Measurements from ENCODE around the gene PGBD4.
A peak's percentile ranks its signal among the peaks of the same experiment; 100 is the strongest.
"Not testable (repeated sequence)": the region's sequence is repeated elsewhere in the genome, so short reads cannot be mapped to it uniquely, and the experiment has no call there.

The PGBD4 gene

DNA sequence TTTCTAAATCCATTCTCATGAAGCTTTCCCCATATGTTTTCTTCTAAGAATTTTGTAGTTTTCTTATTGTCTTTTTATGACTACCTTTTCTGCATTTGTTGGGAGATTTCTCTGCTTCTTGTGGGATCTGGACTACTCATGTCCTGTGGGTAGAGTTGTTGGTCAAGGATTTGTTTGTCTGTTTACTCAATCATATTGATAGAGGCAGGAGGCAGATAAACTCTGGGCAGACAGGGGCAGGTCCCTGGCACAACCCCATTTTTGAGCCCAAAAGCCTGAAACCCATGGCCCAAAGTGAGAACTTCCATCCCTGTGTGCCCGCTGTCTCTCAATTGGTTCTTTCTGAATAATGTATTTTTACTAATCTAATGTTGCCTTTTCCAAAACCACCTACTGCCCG is 12.3 kb downstream of the PGBD4 start:
- DNase-seq (ENCODE audit: low read depth in 3 of 3) = no peak

- no peak for DNase-seq (ENCODE audit: low read depth in 3 of 3)
Measured at GRCh38 chr15:34114739-34115138, 12.9 kb downstream of the PGBD4 start.

DNA sequence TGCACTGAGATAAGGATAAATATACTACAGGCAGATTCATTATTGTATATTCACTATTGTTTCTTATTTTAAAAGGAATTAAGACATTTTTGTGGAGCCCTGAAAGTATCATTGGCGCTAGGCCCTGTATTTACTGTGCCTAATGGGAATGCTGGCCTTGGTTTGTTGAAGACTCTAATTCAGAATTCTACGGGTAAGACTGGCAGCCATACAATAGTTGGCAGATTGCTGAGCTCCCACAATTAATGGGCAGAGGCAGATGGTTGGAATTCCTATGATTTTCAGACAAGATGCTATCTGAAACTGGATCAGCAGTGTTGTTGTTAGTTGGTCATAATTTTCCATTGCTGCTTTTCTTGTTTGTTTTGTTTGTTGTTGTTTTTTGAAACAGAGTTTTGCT is 14.7 kb downstream of the PGBD4 start:
- no peak for DNase-seq (ENCODE audit: low read depth in 3 of 3)

GRCh38 chr15:34119291-34119690 is 17.4 kb downstream of the PGBD4 start:
- no peak for DNase-seq (ENCODE audit: low read depth in 3 of 3)

DNA sequence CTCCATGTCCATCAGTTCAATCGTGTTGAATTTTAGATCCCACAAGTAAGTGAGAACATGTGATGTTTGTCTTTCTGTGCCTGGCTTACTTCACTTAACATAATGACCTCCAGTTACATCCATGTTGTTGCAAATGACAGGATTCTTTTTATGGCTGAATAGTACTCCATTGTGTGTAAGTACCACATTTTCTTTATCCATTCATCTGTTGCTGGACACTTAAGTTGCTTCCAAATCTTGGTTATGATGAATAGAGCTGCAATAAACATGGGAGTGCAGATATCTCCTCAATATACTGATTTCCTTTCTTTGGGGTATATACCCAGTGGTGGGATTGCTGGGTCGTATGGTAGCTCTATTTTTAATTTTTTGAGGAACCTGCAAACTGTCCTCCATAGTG is 18.5 kb downstream of the PGBD4 start:
- not testable (repeated sequence) for DNase-seq (ENCODE audit: low read depth in 3 of 3)

DNA sequence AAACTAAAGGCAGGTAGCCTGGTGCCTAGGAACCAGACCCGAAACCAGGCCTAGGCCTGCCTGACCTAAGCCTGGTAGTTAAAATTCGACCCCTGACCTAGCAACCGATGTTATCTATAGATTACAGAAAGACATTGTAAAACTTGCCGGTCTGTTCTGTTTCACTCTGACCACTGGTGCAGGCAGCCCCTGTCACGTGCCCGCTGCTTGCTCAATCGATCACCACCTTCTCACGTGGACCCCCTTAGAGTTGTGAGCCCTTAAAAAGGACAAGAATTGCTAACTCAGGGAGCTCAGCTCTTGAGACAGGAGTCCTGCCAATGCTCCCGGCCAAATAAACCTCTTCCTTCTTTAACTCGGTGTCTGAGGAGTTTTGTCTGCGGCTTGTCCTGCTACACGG is 19.9 kb downstream of the PGBD4 start:
- DNase-seq (ENCODE audit: low read depth in 3 of 3) = not testable (repeated sequence)

DNA sequence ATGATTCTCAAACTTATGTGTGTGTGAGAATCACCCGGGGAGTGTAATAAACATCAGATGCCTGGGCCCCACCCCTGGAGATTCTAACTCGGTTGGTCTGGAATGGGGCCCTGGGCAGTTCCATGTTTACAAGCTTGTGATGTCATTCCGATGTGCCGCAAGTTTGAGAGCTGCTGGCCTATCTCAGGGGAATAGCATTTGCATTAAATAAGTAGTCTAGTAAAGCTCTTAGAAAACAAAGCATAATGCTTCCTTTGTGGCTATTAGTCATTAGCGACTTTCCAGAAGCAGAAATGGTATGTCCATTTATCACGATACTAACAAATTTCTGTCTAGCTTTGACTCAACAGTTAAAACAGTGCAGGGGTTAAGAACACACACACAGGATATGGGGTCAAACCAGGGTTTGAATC is 20.9 kb downstream of the PGBD4 start:
- DNase-seq (ENCODE audit: low read depth in 3 of 3) = no peak

GRCh38 chr15:34124651-34125050 is 22.8 kb downstream of the PGBD4 start:
- DNase-seq (ENCODE audit: low read depth in 3 of 3) = no peak

DNA sequence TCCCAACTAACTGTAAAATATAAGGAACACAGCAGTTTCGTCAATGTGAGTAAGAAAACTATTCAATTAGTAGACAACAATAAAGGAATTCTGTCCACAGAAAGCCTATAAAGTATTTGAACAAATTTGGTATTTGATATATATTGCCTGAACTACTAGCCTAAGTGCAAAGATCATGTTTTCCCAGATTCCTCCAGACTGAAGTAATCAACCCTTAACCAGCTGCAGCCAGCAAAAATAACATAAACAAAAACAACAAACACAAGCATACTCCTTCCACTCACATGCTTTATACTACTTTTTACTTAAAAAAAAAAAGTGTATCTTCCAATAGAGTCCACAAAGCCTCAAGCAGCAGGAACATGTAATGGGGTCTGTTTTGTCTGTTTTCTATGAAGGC is 24.1 kb downstream of the PGBD4 start:
- no peak for DNase-seq (ENCODE audit: low read depth in 3 of 3)

- no peak for DNase-seq (ENCODE audit: low read depth in 3 of 3)
Measured at GRCh38 chr15:34126522-34126921, 24.6 kb downstream of the PGBD4 start.

GRCh38 chr15:34128898-34129297 is 27.0 kb downstream of the PGBD4 start:
- no peak for DNase-seq (ENCODE audit: low read depth in 3 of 3)

DNA sequence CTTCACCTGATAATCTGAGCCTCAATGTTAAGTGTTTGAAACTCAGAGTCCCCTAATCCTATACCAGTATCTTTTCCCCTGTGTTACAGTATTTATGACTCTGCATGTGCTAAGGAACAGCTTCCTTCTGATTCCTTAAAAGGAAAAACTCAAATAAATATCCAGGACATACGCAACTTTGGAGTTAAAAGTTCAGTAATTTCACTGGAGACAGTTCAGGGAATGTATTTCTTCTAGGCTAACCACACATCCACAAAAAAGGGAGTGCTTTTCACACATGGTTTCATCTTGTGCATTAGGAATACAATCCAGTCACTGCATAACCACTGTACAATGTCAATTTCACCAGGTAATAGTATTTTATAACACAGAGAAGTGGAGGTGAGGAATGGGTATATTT is 31.0 kb downstream of the PGBD4 start:
- no peak for DNase-seq (ENCODE audit: low read depth in 3 of 3)

DNA sequence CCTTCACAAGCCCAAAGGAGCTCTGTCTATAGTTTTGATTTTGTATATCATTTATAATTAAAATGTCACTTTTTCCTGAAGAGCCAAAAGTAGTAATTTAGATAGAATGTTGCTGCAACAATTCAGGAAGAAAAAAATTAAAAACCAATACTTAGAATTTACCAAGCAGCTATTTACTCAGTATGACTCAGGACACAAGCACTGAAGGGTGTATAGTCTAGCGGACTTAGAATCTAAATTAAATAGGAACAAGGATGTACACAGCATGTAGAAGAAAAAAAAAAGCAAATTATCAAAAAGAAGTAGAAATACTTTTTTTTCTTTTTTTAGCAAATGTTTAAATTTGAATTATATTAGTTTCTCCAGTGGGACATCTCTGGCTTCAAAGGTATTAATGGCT is 31.6 kb downstream of the PGBD4 start:
- no peak for DNase-seq (ENCODE audit: low read depth in 3 of 3)

DNA sequence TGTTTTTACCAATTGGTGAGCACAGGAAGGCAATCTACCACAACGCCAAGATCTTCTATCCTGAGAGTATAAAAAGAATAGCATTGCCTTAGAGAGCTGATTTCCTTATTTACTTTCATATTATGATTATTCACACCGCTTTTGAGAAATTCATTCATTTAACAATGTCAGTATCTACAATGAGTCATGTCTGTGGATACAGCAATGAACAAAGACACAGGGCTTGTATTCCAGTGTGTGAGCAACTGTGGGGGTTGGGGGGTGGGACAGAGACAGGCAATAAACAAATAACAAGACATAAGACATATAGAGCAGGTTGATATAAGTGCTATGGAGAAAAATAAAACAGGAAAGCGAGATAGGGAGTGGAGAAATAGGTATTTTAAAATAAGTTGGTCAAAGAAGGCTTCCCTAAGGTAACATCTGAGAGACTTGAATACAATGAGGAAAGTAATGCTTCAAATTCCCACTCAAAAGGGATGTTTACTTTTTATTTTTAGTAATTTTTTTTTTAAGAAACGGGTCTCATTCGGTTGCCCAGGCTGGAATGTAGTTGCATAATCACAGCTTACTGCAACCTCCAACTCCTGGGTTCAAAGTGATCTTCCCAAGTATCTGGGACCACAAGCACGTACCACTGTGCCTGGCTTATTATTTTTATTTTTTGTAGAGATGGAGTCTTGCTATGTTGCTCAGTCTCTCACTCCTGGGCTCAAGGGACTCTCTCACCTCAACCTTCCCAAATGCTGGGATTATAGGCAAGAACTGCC is 45.7 kb downstream of the PGBD4 start:
- DNase-seq (ENCODE audit: low read depth in 3 of 3) = no peak

- DNase-seq (ENCODE audit: low read depth in 3 of 3) = peak in 1 of 3 experiments; percentile 10
Measured at GRCh38 chr15:34154725-34155204, 52.9 kb downstream of the PGBD4 start.

DNA sequence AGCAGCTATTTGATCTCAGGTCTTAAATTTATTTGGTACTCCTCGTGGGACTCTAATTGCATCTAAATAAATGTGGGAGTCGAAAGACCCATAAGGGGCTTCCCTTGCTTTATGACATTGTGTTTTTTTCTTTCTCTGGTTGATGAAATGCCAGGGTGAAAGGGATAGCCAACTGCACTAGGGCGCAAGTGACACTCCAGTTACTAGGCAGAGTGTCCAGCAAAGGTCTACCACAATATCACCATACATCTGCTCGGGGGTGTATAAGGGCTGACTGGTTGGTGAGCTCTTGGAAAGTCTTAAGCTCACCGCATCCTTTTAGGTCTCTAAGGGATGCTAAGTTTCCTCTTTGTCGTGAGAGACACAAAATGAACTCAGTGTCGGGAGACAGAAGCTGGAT is 54.0 kb downstream of the PGBD4 start:
- DNase-seq (ENCODE audit: low read depth in 3 of 3) = no peak

All from stimulated activated CD4-positive, alpha-beta T cell treated with anti-CD3 and anti-CD28 coated beads, TNF-alpha, amount 100 ng/mL, for 24 hours (primary cell).